ENCODE data around the gene IGF2BP2. TPM values are rescaled to one million over a fixed set of nuclear protein-coding genes. Genes with fewer than 3 reads are reported as not detected.

Gene IGF2BP2
- total RNA-seq, 2 donors from 2014 or later = 4.1 to 4.2 TPM

DNA sequence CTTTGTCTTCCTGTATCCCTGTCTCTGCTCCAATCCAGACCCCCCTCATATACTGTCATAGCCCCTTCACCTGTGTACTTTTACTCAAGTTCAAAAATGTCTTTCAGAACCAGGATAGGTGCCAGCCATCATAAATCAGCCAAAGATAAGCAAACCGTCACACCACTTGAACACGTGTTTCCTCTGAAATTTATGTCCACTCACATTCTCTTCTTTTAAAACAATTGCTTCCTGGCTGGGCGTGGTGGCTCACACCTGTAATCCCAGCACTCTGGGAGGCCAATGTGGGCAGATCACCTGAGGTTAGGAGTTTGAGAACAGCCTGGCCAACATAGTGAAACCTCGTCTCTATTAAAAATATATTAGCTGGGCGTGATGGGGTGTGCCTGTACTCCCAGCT lies 74.1 kb downstream of the IGF2BP2 start:
- DNase-seq (ENCODE audit: low spot score) = no peak
- intact Hi-C loops (cut with DNase I) = no loop called here

GRCh38 chr3:185750015-185750414 lies 74.8 kb downstream of the IGF2BP2 start:
- intact Hi-C loops (cut with DNase I) = no loop called here
- no peak for DNase-seq (ENCODE audit: low spot score)

- DNase-seq (ENCODE audit: low spot score) = no peak
- intact Hi-C loops (cut with DNase I) = no loop called here
These were observed 78.4 kb downstream of the IGF2BP2 start for GRCh38 chr3:185746470-185746869.

DNA sequence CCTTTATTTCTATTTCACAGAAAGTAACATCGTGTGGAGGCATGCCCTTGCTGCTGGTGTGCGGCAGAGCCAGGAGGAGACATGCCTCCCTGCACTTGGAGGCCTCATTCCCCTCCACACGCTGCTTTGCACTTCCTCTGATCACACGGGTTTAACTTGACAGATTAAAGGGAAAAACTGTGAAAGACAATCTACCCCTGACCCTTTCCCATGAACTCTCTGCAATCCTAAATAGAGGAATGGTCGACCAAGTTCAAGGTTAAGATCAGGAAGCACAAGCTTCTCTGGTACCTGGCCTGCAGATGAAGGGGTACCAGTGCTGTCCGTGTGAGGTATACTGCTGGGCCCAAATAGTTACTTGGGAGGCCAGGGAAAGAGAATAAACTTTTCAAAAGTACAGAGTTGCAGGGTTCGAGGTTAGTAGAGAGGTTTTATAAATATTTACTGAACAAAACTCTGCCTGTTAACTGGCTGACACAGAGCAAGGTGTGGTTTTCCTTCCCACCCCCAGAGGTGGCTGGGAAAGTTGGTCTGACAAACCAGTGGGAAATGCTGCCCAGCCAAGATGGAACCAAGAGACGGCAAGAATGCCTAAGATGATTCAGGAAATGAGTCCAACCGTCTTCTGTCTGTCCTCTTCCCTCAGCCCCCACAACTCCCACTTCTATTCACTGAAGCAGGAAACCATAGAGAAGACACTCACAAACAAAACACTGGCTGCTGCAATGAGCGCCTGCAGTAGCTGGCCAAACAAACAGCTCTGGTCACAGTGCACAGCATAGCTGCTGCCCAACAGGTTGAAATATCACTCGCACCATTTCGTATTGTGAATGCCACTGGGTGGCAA lies 79.6 kb downstream of the IGF2BP2 start:
- intact Hi-C loops (cut with DNase I) = no loop called here
- DNase-seq (ENCODE audit: low spot score) = no peak

GRCh38 chr3:185741586-185741985 lies 83.3 kb downstream of the IGF2BP2 start:
- intact Hi-C loops (cut with DNase I) = no loop called here
- no peak for DNase-seq (ENCODE audit: low spot score)

GRCh38 chr3:185740133-185740532 lies 84.7 kb downstream of the IGF2BP2 start:
- DNase-seq (ENCODE audit: low spot score) = no peak
- intact Hi-C loops (cut with DNase I) = no loop called here

DNA sequence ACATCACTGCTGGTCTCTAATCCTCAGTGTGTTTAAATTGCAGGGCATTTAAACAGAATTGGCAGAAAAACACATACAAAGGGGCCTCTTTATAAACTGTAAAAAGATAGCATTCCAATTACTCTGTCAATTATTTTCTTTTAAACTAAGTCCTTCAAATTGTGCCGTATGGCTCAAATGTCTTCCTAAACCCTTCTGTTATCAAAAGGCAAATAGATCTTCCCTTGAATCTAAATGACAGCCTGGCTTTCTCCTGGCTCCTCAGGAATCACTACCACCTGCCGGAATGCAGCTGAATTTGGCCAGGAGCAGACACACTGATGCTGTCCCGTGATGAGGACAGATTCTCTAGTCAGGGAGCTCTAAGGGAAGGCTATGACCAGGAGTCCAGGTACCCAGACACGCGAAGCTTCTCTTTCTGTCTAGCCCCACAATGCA lies 85.6 kb downstream of the IGF2BP2 start:
- no peak for DNase-seq (ENCODE audit: low spot score)
- intact Hi-C loops (cut with DNase I) = no loop called here

- no peak for DNase-seq (ENCODE audit: low spot score)
- intact Hi-C loops (cut with DNase I) = no loop called here
These were observed 86.8 kb downstream of the IGF2BP2 start for GRCh38 chr3:185737740-185738680.

DNA sequence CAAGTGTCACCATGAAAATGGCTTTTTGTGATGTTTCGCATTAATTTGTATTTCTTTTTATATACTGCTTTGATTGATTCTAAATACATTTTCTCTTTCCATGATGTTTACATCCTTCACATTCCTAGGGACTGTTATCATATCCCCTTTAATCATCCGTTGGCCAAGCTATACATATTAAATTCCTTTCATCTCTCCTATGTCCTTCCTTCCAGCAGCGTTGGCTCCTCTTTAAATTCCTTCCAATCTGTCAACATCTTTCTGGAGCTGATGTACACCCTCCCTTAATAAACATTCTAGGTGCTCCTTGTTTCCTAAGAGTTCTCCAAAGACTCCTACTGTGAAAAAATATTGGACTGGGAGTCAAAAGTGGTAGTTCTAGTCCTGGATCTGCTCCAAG lies 87.8 kb downstream of the IGF2BP2 start:
- intact Hi-C loops (cut with DNase I) = no loop called here
- DNase-seq (ENCODE audit: low spot score) = no peak

DNA sequence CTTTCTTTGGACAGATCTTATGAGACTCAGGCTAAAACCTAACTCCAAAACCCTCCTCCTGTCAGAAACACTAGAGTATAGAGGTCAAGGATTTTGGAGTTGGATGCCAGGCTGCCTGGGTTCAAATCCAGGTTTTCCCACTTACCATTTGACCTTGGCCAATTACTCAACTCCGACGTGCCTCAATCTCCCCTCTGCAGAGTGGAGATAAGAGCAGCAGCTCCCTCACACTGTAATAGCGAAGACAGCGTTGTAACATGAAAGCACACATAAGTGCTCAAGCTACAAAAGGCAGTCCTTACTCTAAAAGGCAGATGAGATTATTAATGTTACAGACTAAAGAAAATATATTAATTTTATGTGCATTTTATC lies 90.1 kb downstream of the IGF2BP2 start:
- DNase-seq (ENCODE audit: low spot score) = no peak
- intact Hi-C loops (cut with DNase I) = no loop called here

DNA sequence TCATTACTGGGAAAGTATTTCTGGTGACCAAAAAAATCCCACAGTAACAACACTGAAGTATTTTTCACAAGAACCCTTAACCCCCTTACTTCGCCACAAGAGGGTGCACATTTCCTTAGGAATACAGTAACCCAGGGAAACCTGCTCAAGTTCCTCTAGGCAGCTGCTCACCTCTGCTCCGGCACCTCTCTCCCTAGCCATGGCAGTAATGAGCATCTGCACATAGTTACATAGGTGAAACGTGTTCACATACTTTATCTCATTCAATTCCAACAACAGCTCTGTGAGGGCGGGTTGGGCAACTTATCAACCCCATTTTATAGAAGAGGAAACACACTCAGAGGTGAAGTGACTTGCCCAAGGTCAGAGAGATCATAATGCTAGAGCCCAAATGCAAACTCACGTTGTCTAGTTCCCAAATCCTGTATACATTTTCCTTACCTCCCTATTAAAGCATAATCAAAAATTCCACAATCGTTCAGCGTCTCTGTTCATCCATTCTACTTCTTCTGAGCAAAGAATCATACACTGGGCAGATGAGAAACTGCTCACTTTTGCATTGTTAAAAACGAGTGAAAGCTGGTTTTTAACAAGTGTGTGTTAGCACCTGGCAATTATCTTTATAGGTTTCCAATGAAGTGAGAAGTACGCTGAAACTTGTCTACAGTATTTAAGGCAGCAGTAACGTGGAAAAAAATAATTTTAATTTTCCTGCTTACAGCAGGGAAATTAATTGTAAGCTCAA lies 90.7 kb downstream of the IGF2BP2 start:
- intact Hi-C loops (cut with DNase I) = no loop called here
- no peak for DNase-seq (ENCODE audit: low spot score)

DNA sequence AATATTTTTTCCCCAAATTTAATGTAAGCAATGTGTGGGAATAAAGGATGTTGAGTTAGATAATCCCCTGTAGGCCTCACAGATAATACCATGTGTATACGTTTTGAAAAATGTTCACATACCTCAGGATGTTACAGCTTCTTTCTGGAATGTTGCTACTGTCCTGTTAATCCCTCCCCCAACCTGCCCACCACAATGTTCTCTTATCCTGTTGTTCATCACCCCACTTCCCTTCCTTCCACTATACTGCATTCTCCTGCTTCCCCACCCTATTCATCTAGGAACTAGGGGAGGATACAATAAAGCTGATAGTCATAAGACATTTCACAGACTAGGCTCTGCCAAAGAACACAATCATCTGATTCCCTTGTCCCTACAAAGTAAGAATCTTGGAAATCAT lies 92.1 kb downstream of the IGF2BP2 start:
- no peak for DNase-seq (ENCODE audit: low spot score)
- intact Hi-C loops (cut with DNase I) = no loop called here

DNA sequence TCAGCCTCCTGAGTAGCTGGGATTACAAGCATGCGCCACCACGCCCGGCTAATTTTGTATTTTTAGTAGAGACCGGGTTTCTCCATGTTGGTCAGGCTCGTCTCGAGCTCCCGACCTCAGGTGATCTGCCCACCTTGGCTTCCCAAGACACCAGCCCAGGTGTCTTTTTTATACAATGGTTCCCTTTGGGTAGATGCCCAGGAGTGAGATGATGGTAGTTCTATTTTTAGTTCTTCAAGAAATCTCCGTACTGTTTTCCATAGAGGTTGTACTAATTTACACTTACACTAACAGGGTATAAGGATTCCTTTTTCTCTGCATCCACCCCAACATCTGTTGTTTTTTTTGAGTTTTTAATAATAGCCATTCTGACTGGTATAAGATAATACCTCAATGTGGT lies 94.3 kb downstream of the IGF2BP2 start:
- intact Hi-C loops (cut with DNase I) = no loop called here
- no peak for DNase-seq (ENCODE audit: low spot score)

DNA sequence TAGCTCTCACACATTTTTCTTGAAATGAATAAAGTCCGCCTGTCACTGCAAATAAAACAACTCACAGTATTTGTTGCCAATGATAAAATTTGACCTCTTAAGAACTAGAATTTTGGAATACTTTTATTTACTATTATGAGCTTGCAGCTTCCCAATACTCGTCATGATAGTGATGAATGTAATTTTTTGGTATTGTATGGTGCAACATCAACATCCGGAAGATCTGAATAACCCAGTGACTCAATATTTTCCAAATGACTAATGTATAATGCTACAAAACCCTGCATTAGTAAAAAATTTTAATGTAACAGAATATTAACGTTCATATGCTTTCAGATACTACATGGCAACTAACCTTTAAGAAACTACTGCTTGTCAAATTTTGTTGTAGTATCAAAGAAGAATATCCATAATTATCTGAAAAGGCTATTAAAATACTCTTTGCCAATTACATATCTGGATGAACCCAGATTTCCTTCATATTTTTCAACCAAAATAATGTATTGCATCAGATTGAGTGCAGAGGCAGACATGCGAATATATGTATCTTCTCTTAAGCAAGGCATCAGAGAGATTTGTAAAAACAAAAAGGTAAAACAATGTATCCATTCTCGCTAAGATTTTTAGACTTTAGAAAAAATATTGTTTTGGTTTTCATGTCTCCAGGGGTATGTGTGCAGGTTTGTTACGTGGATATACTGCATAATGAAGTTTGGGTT lies 95.3 kb downstream of the IGF2BP2 start:
- no peak for DNase-seq (ENCODE audit: low spot score)
- intact Hi-C loops (cut with DNase I) = loop anchor here in 1 of 2 donors (2.0 kb wide), 1 partner anchor 25 kb away; no protein-coding TSS in a partner anchor

DNA sequence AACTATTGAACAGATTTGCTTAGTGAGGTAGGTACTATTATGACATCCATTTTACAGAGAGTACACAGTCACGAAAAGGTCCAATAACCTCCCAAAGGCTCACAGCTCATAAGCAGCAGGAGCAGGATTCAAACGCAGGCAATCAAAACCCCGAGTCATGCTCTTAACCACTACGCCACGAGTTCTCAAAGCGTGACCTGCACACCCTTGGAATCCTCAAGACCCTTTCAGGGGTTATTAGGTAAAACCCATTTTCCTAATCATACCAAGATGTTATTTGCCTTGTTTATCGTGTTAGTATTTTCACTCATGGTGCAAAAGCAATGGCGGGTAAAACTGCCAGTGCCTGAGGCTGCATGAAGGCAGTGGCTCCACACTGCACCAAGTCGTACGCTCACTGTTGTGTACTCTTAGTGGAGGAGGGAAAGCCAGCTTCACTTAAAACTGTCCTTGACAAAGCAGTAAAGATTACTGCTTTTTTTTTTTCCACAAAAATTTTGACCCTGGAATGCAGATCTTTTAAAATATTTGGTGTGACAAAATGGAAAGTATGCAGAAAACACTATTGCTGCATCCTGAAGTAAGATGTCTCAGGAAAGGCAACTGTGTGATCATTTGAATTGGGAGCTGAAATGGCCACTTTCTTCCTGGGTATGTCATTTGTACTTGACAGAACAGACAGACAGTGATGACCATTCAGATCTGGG lies 96.1 kb downstream of the IGF2BP2 start:
- intact Hi-C loops (cut with DNase I) = loop anchor here in 1 of 2 donors (2.0 kb wide), 1 partner anchor 26 kb away; no protein-coding TSS in a partner anchor
- no peak for DNase-seq (ENCODE audit: low spot score)

DNA sequence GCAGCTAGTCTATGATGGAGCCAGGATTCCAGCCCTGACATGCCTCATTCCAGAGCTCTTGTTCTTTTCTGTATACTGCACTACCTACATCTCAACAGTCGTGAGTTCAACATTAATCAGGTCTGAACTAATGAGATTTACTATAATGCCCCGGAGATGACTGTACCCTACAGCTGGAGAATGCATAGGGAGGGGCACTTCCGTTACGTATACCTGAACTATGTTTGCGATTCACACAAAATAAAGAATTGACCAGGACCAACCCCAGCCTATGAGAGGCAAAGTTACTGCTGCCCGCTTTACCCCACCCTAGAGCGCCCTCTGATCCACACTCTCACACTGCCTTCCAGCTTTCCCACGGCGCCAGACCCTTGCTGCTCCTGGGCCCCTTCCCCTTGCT lies 97.0 kb downstream of the IGF2BP2 start:
- DNase-seq (ENCODE audit: low spot score) = no peak
- intact Hi-C loops (cut with DNase I) = loop anchor here in 1 of 2 donors (2.0 kb wide), 1 partner anchor 27 kb away; no protein-coding TSS in a partner anchor

GRCh38 chr3:185726254-185726967 lies 98.4 kb downstream of the IGF2BP2 start:
- intact Hi-C loops (cut with DNase I) = no loop called here
- no peak for DNase-seq (ENCODE audit: low spot score)

DNA sequence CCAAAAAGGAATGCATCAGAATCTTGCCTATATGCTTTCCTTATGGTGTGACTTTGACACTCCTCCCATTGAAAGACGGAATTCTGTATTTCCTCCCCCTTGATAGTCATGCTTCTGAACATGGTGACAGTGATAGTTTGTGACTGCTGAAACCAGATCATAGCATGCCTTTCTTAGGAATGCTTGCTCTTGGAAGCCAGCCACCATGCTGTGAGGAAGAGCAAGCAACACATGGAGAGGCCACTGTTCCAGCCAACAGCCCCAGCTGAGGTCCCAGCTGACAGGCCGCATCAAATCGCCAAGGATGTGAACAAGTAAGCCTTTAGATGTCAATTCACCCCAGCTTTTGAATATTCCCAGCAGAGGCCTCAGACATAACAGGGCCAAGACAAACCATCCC lies 100.1 kb downstream of the IGF2BP2 start:
- DNase-seq (ENCODE audit: low spot score) = no peak
- intact Hi-C loops (cut with DNase I) = no loop called here
